K562 (cell line): ENCODE results near the gene OR2B2. TPM values are rescaled to one million over a fixed set of nuclear protein-coding genes. Genes with fewer than 3 reads are reported as not detected.
A peak's percentile ranks its signal among the peaks of the same experiment; 100 is the strongest.

Source experiments
- ARID1B ChIP-seq: fragments of 450-650 bp; IDR thresholded peaks from 2 replicates; pipeline ENCODE4 v1.6.1; 2016; ENCODE audit warnings: antibody characterized with exemption, mild to moderate bottlenecking, inconsistent platforms
- EZH2 ChIP-seq: IDR thresholded peaks from 2 replicates; pipeline ENCODE4 v1.6.1; 2012; ENCODE audit warnings: low read depth, mild to moderate bottlenecking, inconsistent platforms, low read length, borderline replicate concordance
- HDAC6 ChIP-seq: IDR thresholded peaks from 2 replicates; pipeline ENCODE4 v1.6.1; 2012; ENCODE audit warnings: low read depth, mild to moderate bottlenecking, control low read depth, inconsistent platforms, low read length, moderate library complexity
- POLR2B ChIP-seq: fragments of 450-650 bp; IDR thresholded peaks from 2 replicates; pipeline ENCODE4 v1.6.1; 2018; ENCODE audit warnings: low read depth; ENCODE audit not compliant: partially characterized antibody
- POLR3G ChIP-seq: IDR thresholded peaks from 2 replicates; pipeline ENCODE4 v1.6.1; 2011; ENCODE audit not compliant: insufficient read length, insufficient replicate concordance; ENCODE audit errors: extremely low read depth
- TGIF2 ChIP-seq: sonication (generic); formaldehyde crosslinking; IDR thresholded peaks from 2 replicates; pipeline ENCODE4 v1.8.1; 2022; ENCODE audit warnings: mild to moderate bottlenecking, missing genetic modification reagents, moderate library complexity
- ZFP30 ChIP-seq: fragments of 250-450 bp; sonication (Bioruptor Pico); IDR thresholded peaks from 2 replicates; pipeline ENCODE4 v1.8.0; 2022; ENCODE audit warnings: moderate library complexity, mild to moderate bottlenecking, inconsistent platforms, borderline replicate concordance
- ZKSCAN1 ChIP-seq: fragments of 150-350 bp; IDR thresholded peaks from 2 replicates; pipeline ENCODE4 v1.6.1; 2016; ENCODE audit warnings: low read depth, low read length
- ZNF224 ChIP-seq: sonication (generic); formaldehyde crosslinking; IDR thresholded peaks from 2 replicates; pipeline ENCODE4 v1.8.0; 2022; ENCODE audit warnings: mild to moderate bottlenecking, missing genetic modification reagents
- ZNF79 ChIP-seq: fragments of 250-450 bp; sonication (Bioruptor Pico); IDR thresholded peaks from 2 replicates; pipeline ENCODE4 v1.4.0; 2020; ENCODE audit warnings: low read depth, mild to moderate bottlenecking, moderate library complexity
- polyA plus RNA-seq, 8 experiments: library from polyadenylated mRNA; depleted of rRNA in 4 of 8; stranded (reverse) in 5 of 8; unstranded in 3 of 8; fragments of >200 nt; fragmentation: Nextera tagmentation in 2 of 8; fragmentation: Illumina TruSeq in 1 of 8; extraction: Ambion mirVana in 2 of 8; extraction: Trizol in 1 of 8; gene quantifications; 2 replicates each; pipeline versions ENCODE4 v1.2.1 to v1.2.3, GENCODE V29; 2011 to 2014; ENCODE audit warnings: inconsistent platforms in 1 of 8, missing spikeins in 1 of 8
- total RNA-seq, 7 experiments: library from RNA; depleted of rRNA in 6 of 7; stranded (reverse); fragments of >200 nt in 6 of 7; fragmentation: Illumina TruSeq in 2 of 7; extraction: Trizol in 2 of 7; gene quantifications; 2 replicates each; pipeline versions ENCODE4 v1.2.1 to v1.2.3, GENCODE V29; 2011 to 2021; ENCODE audit warnings: low replicate concordance in 1 of 7
- TF ChIP-seq, protein P1 (sequence below): sonication (generic); formaldehyde crosslinking; IDR thresholded peaks from 2 replicates; pipeline ENCODE4 v1.8.1; 2023; ENCODE audit warnings: mild to moderate bottlenecking, missing genetic modification reagents
- TF ChIP-seq, protein P2 (sequence below), 2 experiments: fragments of 200-800 bp in 1 of 2; sonication (Bioruptor generic) in 1 of 2; sonication (generic) in 1 of 2; formaldehyde crosslinking in 1 of 2; IDR thresholded peaks in 1 of 2; conservative IDR thresholded peaks in 1 of 2; 2 replicates each; pipeline versions ENCODE4 v1.5.0 to v1.6.1; 2016 to 2020; ENCODE audit warnings: missing compliant biosample characterization in 1 of 2, missing genetic modification characterization in 1 of 2, missing genetic modification reagents in 1 of 2
- TF ChIP-seq, protein P3 (sequence below): sonication (generic); formaldehyde crosslinking; IDR thresholded peaks from 2 replicates; pipeline ENCODE4 v1.8.0; 2022; ENCODE audit warnings: mild to moderate bottlenecking, missing genetic modification reagents
- TF ChIP-seq, protein P4 (sequence below), 2 experiments: fragments of 450-650 bp in 1 of 2; IDR thresholded peaks; 2 replicates each; pipeline ENCODE4 v1.6.1; 2011 to 2017; ENCODE audit warnings: low read depth in 2 of 2, antibody characterized with exemption in 1 of 2, borderline replicate concordance in 1 of 2, low read length in 1 of 2, mild to moderate bottlenecking in 1 of 2, mixed read lengths in 1 of 2; ENCODE audit not compliant: control insufficient read depth in 1 of 2
- TF ChIP-seq, protein P5 (sequence below): fragments of 450-650 bp; IDR thresholded peaks from 2 replicates; pipeline ENCODE4 v1.6.1; 2016; ENCODE audit warnings: mild to moderate bottlenecking

Gene OR2B2
- total and polyA plus RNA-seq, 9 of the 15 experiments (the other 6 are each of a cell fraction or from before 2014, with no cell fraction given): 0.24 TPM; not detected in 8

DNA sequence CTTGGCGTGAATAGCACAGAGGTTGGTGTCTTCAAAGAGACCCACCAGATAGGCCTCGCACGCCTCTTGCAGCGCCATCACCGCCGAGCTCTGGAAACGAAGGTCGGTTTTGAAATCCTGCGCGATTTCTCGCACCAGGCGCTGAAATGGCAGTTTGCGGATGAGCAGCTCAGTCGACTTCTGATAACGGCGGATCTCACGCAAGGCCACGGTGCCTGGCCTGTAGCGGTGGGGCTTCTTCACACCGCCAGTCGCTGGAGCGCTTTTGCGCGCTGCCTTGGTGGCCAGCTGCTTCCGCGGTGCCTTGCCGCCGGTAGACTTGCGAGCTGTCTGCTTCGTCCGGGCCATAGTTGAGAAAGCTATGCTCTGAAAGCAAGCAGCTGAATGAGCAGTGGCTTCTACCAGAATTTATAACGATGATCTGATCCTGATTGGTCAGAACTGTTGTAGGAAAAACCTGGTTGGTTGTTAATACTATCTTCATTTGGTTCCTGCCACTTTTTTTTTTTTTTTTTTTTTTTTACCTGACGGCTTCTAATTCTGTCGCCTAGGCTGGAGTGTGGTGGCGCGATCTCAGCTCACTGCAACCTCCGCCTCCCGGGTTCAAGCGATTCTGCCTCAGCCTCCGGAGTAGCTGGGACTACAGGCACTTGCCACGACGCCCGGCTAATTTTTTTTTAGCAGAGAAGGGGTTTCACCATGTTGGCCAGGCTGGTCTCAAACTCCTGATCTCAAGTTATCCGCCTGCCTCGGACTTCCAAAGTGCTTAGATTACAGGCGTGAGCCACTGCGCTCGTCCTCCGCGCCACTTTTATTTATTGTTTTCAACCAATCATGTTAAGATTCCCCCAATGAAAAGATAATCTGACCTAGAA is 21.5 kb downstream of the OR2B2 start (continued):
- TF ChIP-seq, protein P1, sequence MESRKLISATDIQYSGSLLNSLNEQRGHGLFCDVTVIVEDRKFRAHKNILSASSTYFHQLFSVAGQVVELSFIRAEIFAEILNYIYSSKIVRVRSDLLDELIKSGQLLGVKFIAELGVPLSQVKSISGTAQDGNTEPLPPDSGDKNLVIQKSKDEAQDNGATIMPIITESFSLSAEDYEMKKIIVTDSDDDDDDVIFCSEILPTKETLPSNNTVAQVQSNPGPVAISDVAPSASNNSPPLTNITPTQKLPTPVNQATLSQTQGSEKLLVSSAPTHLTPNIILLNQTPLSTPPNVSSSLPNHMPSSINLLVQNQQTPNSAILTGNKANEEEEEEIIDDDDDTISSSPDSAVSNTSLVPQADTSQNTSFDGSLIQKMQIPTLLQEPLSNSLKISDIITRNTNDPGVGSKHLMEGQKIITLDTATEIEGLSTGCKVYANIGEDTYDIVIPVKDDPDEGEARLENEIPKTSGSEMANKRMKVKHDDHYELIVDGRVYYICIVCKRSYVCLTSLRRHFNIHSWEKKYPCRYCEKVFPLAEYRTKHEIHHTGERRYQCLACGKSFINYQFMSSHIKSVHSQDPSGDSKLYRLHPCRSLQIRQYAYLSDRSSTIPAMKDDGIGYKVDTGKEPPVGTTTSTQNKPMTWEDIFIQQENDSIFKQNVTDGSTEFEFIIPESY (CRISPR knock-in tag): peak; percentile 96
- TF ChIP-seq, protein P2, sequence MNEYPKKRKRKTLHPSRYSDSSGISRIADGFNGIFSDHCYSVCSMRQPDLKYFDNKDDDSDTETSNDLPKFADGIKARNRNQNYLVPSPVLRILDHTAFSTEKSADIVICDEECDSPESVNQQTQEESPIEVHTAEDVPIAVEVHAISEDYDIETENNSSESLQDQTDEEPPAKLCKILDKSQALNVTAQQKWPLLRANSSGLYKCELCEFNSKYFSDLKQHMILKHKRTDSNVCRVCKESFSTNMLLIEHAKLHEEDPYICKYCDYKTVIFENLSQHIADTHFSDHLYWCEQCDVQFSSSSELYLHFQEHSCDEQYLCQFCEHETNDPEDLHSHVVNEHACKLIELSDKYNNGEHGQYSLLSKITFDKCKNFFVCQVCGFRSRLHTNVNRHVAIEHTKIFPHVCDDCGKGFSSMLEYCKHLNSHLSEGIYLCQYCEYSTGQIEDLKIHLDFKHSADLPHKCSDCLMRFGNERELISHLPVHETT (CRISPR knock-in tag; conservative IDR thresholded peaks at IDR 0.05 in 1 of 2, IDR thresholded peaks at IDR 0.05 in 1 of 2): peak in 1 of 2 experiments; percentile 58; a peak in 1 of 4 replicates
- TF ChIP-seq ZKSCAN1: peak; percentile 86
- peak; percentile 93 for TF ChIP-seq POLR2B
- TF ChIP-seq, protein P3, sequence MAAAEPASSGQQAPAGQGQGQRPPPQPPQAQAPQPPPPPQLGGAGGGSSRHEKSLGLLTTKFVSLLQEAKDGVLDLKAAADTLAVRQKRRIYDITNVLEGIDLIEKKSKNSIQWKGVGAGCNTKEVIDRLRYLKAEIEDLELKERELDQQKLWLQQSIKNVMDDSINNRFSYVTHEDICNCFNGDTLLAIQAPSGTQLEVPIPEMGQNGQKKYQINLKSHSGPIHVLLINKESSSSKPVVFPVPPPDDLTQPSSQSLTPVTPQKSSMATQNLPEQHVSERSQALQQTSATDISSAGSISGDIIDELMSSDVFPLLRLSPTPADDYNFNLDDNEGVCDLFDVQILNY (CRISPR knock-in tag): peak; percentile 97
- no peak for TF ChIP-seq ZNF79 (CRISPR knock-in tag)
- no peak for TF ChIP-seq EZH2
- TF ChIP-seq ZFP30 (CRISPR knock-in tag): no peak
- TF ChIP-seq POLR3G: no peak
- TF ChIP-seq ARID1B: peak; percentile 45; the same call in 1 of the 2 replicates
- TF ChIP-seq HDAC6: peak; percentile 80; the same call in 1 of the 2 replicates
- TF ChIP-seq, protein P4, sequence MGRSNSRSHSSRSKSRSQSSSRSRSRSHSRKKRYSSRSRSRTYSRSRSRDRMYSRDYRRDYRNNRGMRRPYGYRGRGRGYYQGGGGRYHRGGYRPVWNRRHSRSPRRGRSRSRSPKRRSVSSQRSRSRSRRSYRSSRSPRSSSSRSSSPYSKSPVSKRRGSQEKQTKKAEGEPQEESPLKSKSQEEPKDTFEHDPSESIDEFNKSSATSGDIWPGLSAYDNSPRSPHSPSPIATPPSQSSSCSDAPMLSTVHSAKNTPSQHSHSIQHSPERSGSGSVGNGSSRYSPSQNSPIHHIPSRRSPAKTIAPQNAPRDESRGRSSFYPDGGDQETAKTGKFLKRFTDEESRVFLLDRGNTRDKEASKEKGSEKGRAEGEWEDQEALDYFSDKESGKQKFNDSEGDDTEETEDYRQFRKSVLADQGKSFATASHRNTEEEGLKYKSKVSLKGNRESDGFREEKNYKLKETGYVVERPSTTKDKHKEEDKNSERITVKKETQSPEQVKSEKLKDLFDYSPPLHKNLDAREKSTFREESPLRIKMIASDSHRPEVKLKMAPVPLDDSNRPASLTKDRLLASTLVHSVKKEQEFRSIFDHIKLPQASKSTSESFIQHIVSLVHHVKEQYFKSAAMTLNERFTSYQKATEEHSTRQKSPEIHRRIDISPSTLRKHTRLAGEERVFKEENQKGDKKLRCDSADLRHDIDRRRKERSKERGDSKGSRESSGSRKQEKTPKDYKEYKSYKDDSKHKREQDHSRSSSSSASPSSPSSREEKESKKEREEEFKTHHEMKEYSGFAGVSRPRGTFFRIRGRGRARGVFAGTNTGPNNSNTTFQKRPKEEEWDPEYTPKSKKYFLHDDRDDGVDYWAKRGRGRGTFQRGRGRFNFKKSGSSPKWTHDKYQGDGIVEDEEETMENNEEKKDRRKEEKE (IDR thresholded peaks at IDR 0.05; ENCODE audit: borderline replicate concordance in 1 of 2, control insufficient read depth in 1 of 2, low read depth in 2 of 2, low read length in 1 of 2): peak in 1 of 2 experiments; percentile 62; a peak in 1 of 4 replicates
- TF ChIP-seq ZNF224: no peak
- TF ChIP-seq TGIF2 (CRISPR knock-in tag): no peak
- TF ChIP-seq, protein P5, sequence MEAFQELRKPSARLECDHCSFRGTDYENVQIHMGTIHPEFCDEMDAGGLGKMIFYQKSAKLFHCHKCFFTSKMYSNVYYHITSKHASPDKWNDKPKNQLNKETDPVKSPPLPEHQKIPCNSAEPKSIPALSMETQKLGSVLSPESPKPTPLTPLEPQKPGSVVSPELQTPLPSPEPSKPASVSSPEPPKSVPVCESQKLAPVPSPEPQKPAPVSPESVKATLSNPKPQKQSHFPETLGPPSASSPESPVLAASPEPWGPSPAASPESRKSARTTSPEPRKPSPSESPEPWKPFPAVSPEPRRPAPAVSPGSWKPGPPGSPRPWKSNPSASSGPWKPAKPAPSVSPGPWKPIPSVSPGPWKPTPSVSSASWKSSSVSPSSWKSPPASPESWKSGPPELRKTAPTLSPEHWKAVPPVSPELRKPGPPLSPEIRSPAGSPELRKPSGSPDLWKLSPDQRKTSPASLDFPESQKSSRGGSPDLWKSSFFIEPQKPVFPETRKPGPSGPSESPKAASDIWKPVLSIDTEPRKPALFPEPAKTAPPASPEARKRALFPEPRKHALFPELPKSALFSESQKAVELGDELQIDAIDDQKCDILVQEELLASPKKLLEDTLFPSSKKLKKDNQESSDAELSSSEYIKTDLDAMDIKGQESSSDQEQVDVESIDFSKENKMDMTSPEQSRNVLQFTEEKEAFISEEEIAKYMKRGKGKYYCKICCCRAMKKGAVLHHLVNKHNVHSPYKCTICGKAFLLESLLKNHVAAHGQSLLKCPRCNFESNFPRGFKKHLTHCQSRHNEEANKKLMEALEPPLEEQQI: peak; percentile 69
